Mesothelial cell of epicardium (in vitro differentiated cells): ENCODE measurements around the gene HES4. TPM values are rescaled to one million over a fixed set of nuclear protein-coding genes. Genes with fewer than 3 reads are reported as not detected.

Experiments used
- DNase-seq, 2 experiments: peaks; one replicate each; pipeline ENCODE4 v3.0.0; 2021; ENCODE audit warnings: low spot score in 2 of 2; ENCODE audit not compliant: unreplicated experiment in 2 of 2
- H3K27ac Mint-ChIP-seq: 2 replicates; pipeline ENCODE4 v1.8.0; 2021; ENCODE audit warnings: mixed read lengths
- H3K27me3 Mint-ChIP-seq: 2 replicates; pipeline ENCODE4 v1.8.0; 2021; ENCODE audit warnings: low read depth, mixed read lengths
- H3K36me3 Mint-ChIP-seq: 2 replicates; pipeline ENCODE4 v1.8.0; 2021; ENCODE audit warnings: mixed read lengths
- H3K4me1 Mint-ChIP-seq: 2 replicates; pipeline ENCODE4 v1.8.0; 2021; ENCODE audit warnings: mixed read lengths
- H3K4me3 Mint-ChIP-seq: 2 replicates; pipeline ENCODE4 v1.8.0; 2021; ENCODE audit warnings: mild to moderate bottlenecking, moderate library complexity, mixed read lengths
- H3K9me3 Mint-ChIP-seq: 2 replicates; pipeline ENCODE4 v1.8.0; 2021; ENCODE audit warnings: mixed read lengths
- total RNA-seq: library from RNA; stranded (reverse); gene quantifications from 3 replicates; pipeline ENCODE4 v1.2.1, GENCODE V29; 2021
- TF ChIP-seq, protein P1 (sequence below): fragments of 200-600 bp; sonication (generic); IDR thresholded peaks from one replicate; pipeline ENCODE4 v1.5.0; 2021; ENCODE audit warnings: antibody characterized with exemption; ENCODE audit not compliant: unreplicated experiment

The HES4 gene
- total RNA-seq, 1 donor from 2014 or later: 92.0 TPM

- H3K27ac Mint-ChIP-seq: no peak overlapping the region
- no peak overlapping the region for H3K4me3 Mint-ChIP-seq
- peaks cover 3% of the 10 kb centered on the region for H3K4me1 Mint-ChIP-seq
- TF ChIP-seq, protein P1, sequence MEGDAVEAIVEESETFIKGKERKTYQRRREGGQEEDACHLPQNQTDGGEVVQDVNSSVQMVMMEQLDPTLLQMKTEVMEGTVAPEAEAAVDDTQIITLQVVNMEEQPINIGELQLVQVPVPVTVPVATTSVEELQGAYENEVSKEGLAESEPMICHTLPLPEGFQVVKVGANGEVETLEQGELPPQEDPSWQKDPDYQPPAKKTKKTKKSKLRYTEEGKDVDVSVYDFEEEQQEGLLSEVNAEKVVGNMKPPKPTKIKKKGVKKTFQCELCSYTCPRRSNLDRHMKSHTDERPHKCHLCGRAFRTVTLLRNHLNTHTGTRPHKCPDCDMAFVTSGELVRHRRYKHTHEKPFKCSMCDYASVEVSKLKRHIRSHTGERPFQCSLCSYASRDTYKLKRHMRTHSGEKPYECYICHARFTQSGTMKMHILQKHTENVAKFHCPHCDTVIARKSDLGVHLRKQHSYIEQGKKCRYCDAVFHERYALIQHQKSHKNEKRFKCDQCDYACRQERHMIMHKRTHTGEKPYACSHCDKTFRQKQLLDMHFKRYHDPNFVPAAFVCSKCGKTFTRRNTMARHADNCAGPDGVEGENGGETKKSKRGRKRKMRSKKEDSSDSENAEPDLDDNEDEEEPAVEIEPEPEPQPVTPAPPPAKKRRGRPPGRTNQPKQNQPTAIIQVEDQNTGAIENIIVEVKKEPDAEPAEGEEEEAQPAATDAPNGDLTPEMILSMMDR: no peak
- DNase-seq: no peak
- H3K36me3 Mint-ChIP-seq: peaks cover 3% of the 10 kb centered on the region
- H3K27me3 Mint-ChIP-seq: peaks cover 17% of the 10 kb centered on the region
- peaks cover 3% of the 10 kb centered on the region for H3K9me3 Mint-ChIP-seq
Measured at GRCh38 chr1:982765-983436, 17.0 kb downstream of the HES4 start.

DNA sequence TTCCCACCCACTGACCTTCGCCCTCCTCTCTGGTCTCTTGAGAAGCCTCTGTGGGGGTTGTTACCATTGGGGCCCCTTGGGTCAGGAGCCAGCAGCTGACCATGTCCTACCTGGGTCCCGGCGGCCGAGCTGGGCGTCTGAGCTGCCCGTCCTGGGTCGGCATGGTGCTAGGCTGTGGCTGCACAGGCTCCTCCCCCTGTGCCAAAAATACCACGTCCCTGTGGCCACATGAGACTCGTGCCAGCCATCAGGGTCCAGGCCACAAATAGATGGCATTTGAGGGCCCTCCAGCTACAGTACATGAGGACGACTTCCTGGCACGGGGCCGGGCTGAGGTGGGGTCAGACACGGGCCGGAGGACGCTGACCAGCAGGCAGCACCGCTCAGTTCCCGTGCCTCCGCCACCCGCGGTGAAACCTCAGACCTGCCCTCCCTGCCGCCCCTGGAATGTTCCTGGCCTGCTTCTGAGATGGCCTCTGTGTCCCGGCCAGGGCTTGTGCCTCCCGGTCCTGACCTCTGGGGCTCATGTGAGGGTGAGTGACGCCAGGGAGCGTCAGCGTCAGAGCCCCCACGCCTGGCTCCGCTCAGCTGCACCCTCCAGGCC is 17.8 kb downstream of the HES4 start, which contains the start of gene PERM1:
TSS of gene PERM1 (minus strand) at position 139 of the 604 bp plus-strand sequence. CDS start 1,064 bp downstream, outside the sequence.
- no peak for DNase-seq
- H3K4me3 Mint-ChIP-seq: no peak within 1 kb of the TSS
- H3K27me3 Mint-ChIP-seq: peaks cover 17% of the 10 kb centered on the region
- H3K36me3 Mint-ChIP-seq: peaks cover 3% of the 10 kb centered on the region
- peaks cover 3% of the 10 kb centered on the region for H3K9me3 Mint-ChIP-seq
- TF ChIP-seq, protein P1: no peak
- H3K27ac Mint-ChIP-seq: no peak within 1 kb of the TSS
- peaks cover 3% of the 10 kb centered on the region for H3K4me1 Mint-ChIP-seq

- Mint-ChIP-seq H3K36me3 (peaks cover 3% of the 10 kb centered on the region), H3K27ac (no peak overlapping the region), H3K9me3 (peaks cover 3% of the 10 kb centered on the region), H3K4me3 (no peak overlapping the region), H3K27me3 (peaks cover 17% of the 10 kb centered on the region), H3K4me1 (peaks cover 3% of the 10 kb centered on the region)
- TF ChIP-seq, protein P1: no peak
- DNase-seq: no peak
Measured at GRCh38 chr1:981491-981954, 18.4 kb downstream of the HES4 start.

DNA sequence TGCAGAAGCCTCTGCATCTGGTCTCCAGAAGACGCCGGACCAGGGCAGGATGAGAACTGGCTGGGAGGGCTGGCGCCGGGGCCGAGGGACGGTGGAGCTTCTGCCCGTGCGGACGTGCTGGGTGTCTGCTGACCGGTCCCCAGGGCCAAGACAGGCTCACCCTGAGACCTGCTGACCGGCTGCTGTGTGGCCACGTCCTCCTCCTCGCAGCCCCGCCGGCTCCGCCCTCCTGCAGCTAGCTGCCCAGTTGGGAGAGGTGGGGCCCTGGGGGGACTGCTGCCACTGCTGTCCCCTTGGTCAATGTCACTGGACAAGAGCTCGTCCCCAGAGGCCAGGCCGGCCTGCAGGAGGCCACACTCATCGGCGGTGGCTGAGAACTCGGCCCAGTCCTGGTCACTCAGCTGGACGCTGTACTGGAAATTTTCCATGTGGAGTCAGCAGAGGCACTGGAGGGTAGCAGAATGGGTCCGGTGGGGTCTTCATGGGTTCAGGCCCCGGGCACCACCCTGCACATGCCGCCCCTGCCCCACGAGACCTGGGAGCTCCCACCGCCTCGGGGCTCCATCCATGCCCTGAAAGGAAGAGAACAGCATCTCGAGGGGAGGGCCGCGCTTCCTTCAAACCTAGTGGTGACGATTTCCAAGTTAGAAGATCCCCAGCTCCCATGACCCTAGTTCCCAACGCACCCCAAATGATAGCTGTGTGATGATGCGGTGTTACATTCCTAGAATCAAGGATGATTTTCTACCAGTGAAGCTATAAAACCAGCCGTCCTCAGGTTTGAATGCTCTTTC is 19.1 kb downstream of the HES4 start:
- TF ChIP-seq, protein P1: no peak
- peaks cover 3% of the 10 kb centered on the region for H3K9me3 Mint-ChIP-seq
- no peak overlapping the region for H3K27ac Mint-ChIP-seq
- peaks cover 15% of the 10 kb centered on the region for H3K27me3 Mint-ChIP-seq
- H3K4me1 Mint-ChIP-seq: peaks cover 6% of the 10 kb centered on the region
- no peak overlapping the region for H3K4me3 Mint-ChIP-seq
- DNase-seq: no peak
- peaks cover 3% of the 10 kb centered on the region for H3K36me3 Mint-ChIP-seq

- Mint-ChIP-seq H3K4me3 (no peak overlapping the region), H3K4me1 (peaks cover 9% of the 10 kb centered on the region)
Measured at GRCh38 chr1:980137-980571, 19.7 kb downstream of the HES4 start.

More at GRCh38 chr1:980137-980571, 19.7 kb downstream of the HES4 start:
- Mint-ChIP-seq H3K27ac (no peak overlapping the region), H3K27me3 (peaks cover 10% of the 10 kb centered on the region), H3K9me3 (peaks cover 3% of the 10 kb centered on the region), H3K36me3 (peaks cover 3% of the 10 kb centered on the region)
- DNase-seq: no peak
- TF ChIP-seq, protein P1: no peak
